Mesodermal cell (in vitro differentiated cells): ENCODE data around the gene SCNN1A.

ENCODE experiments used
- H3K27ac ChIP-seq: 2 replicates; pipeline ENCODE4 v1.7.0; 2013; ENCODE audit warnings: mild to moderate bottlenecking, low read depth, low read length, moderate library complexity; ENCODE audit not compliant: severe bottlenecking
- H3K36me3 ChIP-seq: 2 replicates; pipeline ENCODE4 v1.7.1; 2013; ENCODE audit warnings: mild to moderate bottlenecking, low read length, moderate library complexity; ENCODE audit not compliant: control insufficient read depth, insufficient read depth
- H3K4me1 ChIP-seq: one replicate; pipeline ENCODE4 v1.7.1; 2013; ENCODE audit warnings: mild to moderate bottlenecking, low read length; ENCODE audit not compliant: insufficient read depth, control insufficient read depth, poor library complexity, severe bottlenecking
- H3K4me3 ChIP-seq: 2 replicates; pipeline ENCODE4 v1.7.0; 2013; ENCODE audit warnings: low read length, control low read depth, mild to moderate bottlenecking; ENCODE audit not compliant: insufficient read depth, poor library complexity, severe bottlenecking; ENCODE audit errors: extremely low read depth
- H3K9me3 ChIP-seq: 2 replicates; pipeline ENCODE4 v1.7.1; 2013; ENCODE audit warnings: mild to moderate bottlenecking, low read length, moderate library complexity; ENCODE audit not compliant: control insufficient read depth
- WGBS, 2 experiments: methylation state at CpG; one replicate each; pipeline ENCODE4 v1.1.5; 2013; ENCODE audit warnings: missing lambda C conversion rate in 2 of 2; ENCODE audit not compliant: insufficient coverage in 2 of 2; 5-methylcytosine and 5-hydroxymethylcytosine counted together

The SCNN1A gene

GRCh38 chr12:6301721-6302120, 73.6 kb downstream of the SCNN1A start:
- Histone ChIP-seq H3K27ac (no peak overlapping the region), H3K4me3 (no peak overlapping the region), H3K36me3 (no peaks in the 10 kb centered on the region), H3K9me3 (no peaks in the 10 kb centered on the region), H3K4me1 (no peaks in the 10 kb centered on the region)
- 93% methylated on average over 5 to 6 of the region's 7 CpGs for WGBS, 2 experiments

GRCh38 chr12:6297170-6297569, 78.2 kb downstream of the SCNN1A start:
- WGBS, 2 experiments, result 87 to 91% methylated on average over 4 to 5 of the region's 10 CpGs

More at GRCh38 chr12:6297170-6297569, 78.2 kb downstream of the SCNN1A start:
- no peaks in the 10 kb centered on the region for H3K36me3 ChIP-seq
- no peaks in the 10 kb centered on the region for H3K9me3 ChIP-seq
- no peak overlapping the region for H3K27ac ChIP-seq
- peaks cover 11% of the 10 kb centered on the region for H3K4me1 ChIP-seq
- H3K4me3 ChIP-seq, result no peak overlapping the region
